SK-N-SH (cell line): Measurements from ENCODE around the gene CD86. TPM values are rescaled to one million over a fixed set of nuclear protein-coding genes. Genes with fewer than 3 reads are reported as not detected.

Experiments
- CTCF ChIA-PET: fragments of 300-600, 350-600 bp; formaldehyde crosslinking; extraction: SDS; loops from one replicate; lab custom pipeline; 2021; lab: Yijun Ruan, JAX
- POLR2A ChIA-PET: fragments of 350-600 bp; sonication (Branson Sonifier 250); formaldehyde crosslinking; extraction: SDS; loops from one replicate; lab custom pipeline; 2020; ENCODE audit warnings: antibody characterized with exemption, inconsistent platforms; lab: Yijun Ruan, JAX
- DNase-seq: peaks from one replicate; pipeline ENCODE4 v3.0.0; 2012
- H2AFZ ChIP-seq: fragments of 200-600 bp; sonication (generic); 2 replicates; pipeline ENCODE4 v1.8.1; 2016; ENCODE audit warnings: antibody characterized with exemption, mild to moderate bottlenecking, low read depth
- H3F3A ChIP-seq: fragments of 200-600 bp; sonication (generic); replicated peaks from 2 replicates; pipeline ENCODE3; 2016; ENCODE audit warnings: antibody characterized with exemption, mild to moderate bottlenecking; ENCODE audit not compliant: insufficient read depth
- H3K27ac ChIP-seq, 2 experiments: fragments of 200-500 bp in 1 of 2; fragments of 200-600 bp in 1 of 2; sonication (Bioruptor generic) in 1 of 2; sonication (generic), shearing (Covaris generic) in 1 of 2; 2 replicates each; pipeline versions ENCODE4 v1.5.1 to v1.6.1; 2014 to 2016; ENCODE audit warnings: low read depth in 2 of 2, inconsistent platforms in 1 of 2, low read length in 1 of 2, mild to moderate bottlenecking in 1 of 2, mixed read lengths in 1 of 2
- H3K27me3 ChIP-seq: fragments of 200-600 bp; sonication (generic), shearing (Covaris generic); 2 replicates; pipeline ENCODE4 v1.6.1; 2016; ENCODE audit warnings: mixed run types; ENCODE audit not compliant: insufficient read depth
- H3K36me3 ChIP-seq, 2 experiments: fragments of 200-500 bp in 1 of 2; fragments of 200-600 bp in 1 of 2; sonication (Bioruptor generic) in 1 of 2; sonication (generic) in 1 of 2; replicated peaks in 1 of 2; 2 replicates each; pipeline versions ENCODE3 to v1.5.1; 2014 to 2016; ENCODE audit warnings: low read length in 1 of 2, mild to moderate bottlenecking in 1 of 2; ENCODE audit not compliant: insufficient read depth in 2 of 2, control insufficient read depth in 1 of 2
- H3K4me1 ChIP-seq, 2 experiments: fragments of 200-500 bp in 1 of 2; fragments of 200-600 bp in 1 of 2; sonication (Bioruptor generic) in 1 of 2; sonication (generic), shearing (Covaris generic) in 1 of 2; 2 replicates each; pipeline versions ENCODE4 v1.5.1 to v1.6.1; 2014 to 2016; ENCODE audit warnings: low read depth in 1 of 2, low read length in 1 of 2, mixed run types in 1 of 2; ENCODE audit not compliant: insufficient read depth in 2 of 2, control insufficient read depth in 1 of 2
- H3K4me2 ChIP-seq: fragments of 200-600 bp; sonication (generic), shearing (Covaris generic); 2 replicates; pipeline ENCODE4 v1.6.1; 2017; ENCODE audit warnings: mixed run types
- H3K4me3 ChIP-seq, 2 experiments: fragments of 200-500 bp in 1 of 2; fragments of 200-600 bp in 1 of 2; sonication (Bioruptor generic) in 1 of 2; sonication (generic), shearing (Covaris generic) in 1 of 2; 2 replicates each; pipeline versions ENCODE4 v1.5.1 to v1.8.1; 2014 to 2016; ENCODE audit warnings: low read depth in 2 of 2, inconsistent platforms in 1 of 2, low read length in 1 of 2, mild to moderate bottlenecking in 1 of 2, mixed read lengths in 1 of 2, moderate library complexity in 1 of 2
- H3K79me2 ChIP-seq: fragments of 200-600 bp; sonication (generic); 2 replicates; pipeline ENCODE4 v1.8.1; 2017; ENCODE audit warnings: mild to moderate bottlenecking; ENCODE audit not compliant: insufficient read depth
- H3K9ac ChIP-seq: fragments of 200-600 bp; sonication (generic); 2 replicates; pipeline ENCODE4 v1.6.1; 2017; ENCODE audit warnings: mixed run types
- H3K9me2 ChIP-seq: fragments of 200-600 bp; sonication (generic); 2 replicates; pipeline ENCODE4 v1.6.1; 2017; ENCODE audit warnings: mixed run types
- H3K9me3 ChIP-seq: fragments of 200-600 bp; sonication (generic); 2 replicates; pipeline ENCODE4 v1.6.1; 2017; ENCODE audit warnings: mixed run types, mild to moderate bottlenecking, moderate library complexity
- H4K20me1 ChIP-seq: fragments of 200-600 bp; sonication (generic); 2 replicates; pipeline ENCODE4 v1.6.1; 2017; ENCODE audit warnings: mild to moderate bottlenecking, mixed run types; ENCODE audit not compliant: insufficient read depth
- EP300 ChIP-seq, 2 experiments: IDR thresholded peaks; 2 replicates each; pipeline versions ENCODE4 v1.4.0 to v1.6.1; 2012; ENCODE audit warnings: borderline replicate concordance in 1 of 2, low read depth in 1 of 2, low read length in 1 of 2
- EZH2phosphoT487 ChIP-seq: fragments of 200-600 bp; sonication (generic); IDR thresholded peaks from 2 replicates; pipeline ENCODE4 v1.6.1; 2017; ENCODE audit warnings: low read depth, mixed run types, mild to moderate bottlenecking, antibody characterized with exemption, moderate library complexity, borderline replicate concordance
- GATA2 ChIP-seq: sonication (generic); formaldehyde crosslinking; IDR thresholded peaks from 2 replicates; pipeline ENCODE4 v1.5.0; 2020; ENCODE audit warnings: mild to moderate bottlenecking, missing genetic modification reagents
- MEF2A ChIP-seq: IDR thresholded peaks from 2 replicates; pipeline ENCODE4 v1.4.0; 2012; ENCODE audit warnings: low read depth, borderline replicate concordance
- POLR2AphosphoS5 ChIP-seq: IDR thresholded peaks from 2 replicates; pipeline ENCODE4 v1.6.1; 2012; ENCODE audit warnings: low read depth, low read length
- RCOR1 ChIP-seq: fragments of 150-350 bp; IDR thresholded peaks from 2 replicates; pipeline ENCODE4 v1.6.1; 2017; ENCODE audit warnings: antibody characterized with exemption, low read length
- RFX5 ChIP-seq: IDR thresholded peaks from 2 replicates; pipeline ENCODE4 v1.6.1; 2012; ENCODE audit warnings: mild to moderate bottlenecking, improper control_type of control experiment, low read length
- RXRA ChIP-seq: IDR thresholded peaks from 2 replicates; pipeline ENCODE4 v1.4.0; 2012; ENCODE audit warnings: low read depth, mild to moderate bottlenecking, borderline replicate concordance
- SIN3A ChIP-seq: IDR thresholded peaks from 2 replicates; pipeline ENCODE4 v1.6.1; 2012; ENCODE audit warnings: low read depth, mild to moderate bottlenecking, low read length, moderate library complexity, borderline replicate concordance
- USF2 ChIP-seq: fragments of 150-350 bp; IDR thresholded peaks from 2 replicates; pipeline ENCODE4 v1.6.1; 2017; ENCODE audit warnings: antibody characterized with exemption, low read length, low read depth, borderline replicate concordance
- YY1 ChIP-seq: IDR thresholded peaks from 2 replicates; pipeline ENCODE4 v1.4.0; 2012; ENCODE audit warnings: low read depth, mild to moderate bottlenecking
- ZBTB33 ChIP-seq: IDR thresholded peaks from 2 replicates; pipeline ENCODE4 v1.4.0; 2012; ENCODE audit warnings: low read depth, borderline replicate concordance
- WGBS: methylation state at CpG from one replicate; pipeline ENCODE4 v1.1.6; 2017; ENCODE audit warnings: low lambda C conversion rate; 5-methylcytosine and 5-hydroxymethylcytosine counted together
- polyA plus RNA-seq, 3 experiments: library from polyadenylated mRNA; depleted of rRNA; stranded (reverse); fragments of >200 nt; gene quantifications; 2 replicates each; pipeline ENCODE4 v1.2.3, GENCODE V29; 2012
- TF ChIP-seq, protein P1 (sequence below): IDR thresholded peaks from 2 replicates; pipeline ENCODE4 v1.4.0; 2012; ENCODE audit warnings: low read depth
- TF ChIP-seq, protein P2 (sequence below): IDR thresholded peaks from 2 replicates; pipeline ENCODE4; 2012

The CD86 gene
- polyA plus RNA-seq, 1 of the 3 experiments (the other 2 are of a cell fraction): not detected

DNA sequence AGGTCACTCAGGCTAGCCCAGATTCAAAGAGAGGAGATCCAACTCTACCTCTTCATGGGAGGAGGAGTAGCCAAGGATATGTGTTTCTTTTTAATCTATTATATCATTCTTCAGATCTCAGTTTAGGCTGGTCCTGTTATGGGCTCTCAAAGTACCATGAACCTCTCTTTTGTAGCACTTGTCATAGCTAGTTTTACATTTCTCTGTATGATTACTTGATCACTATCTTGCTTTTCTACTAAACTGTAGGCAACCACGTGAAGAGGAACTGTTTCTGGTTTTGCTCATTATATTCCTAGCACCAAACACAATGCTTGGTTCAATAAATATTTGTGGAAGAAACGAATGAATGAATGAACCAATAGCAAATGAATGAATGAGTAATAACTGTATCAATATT lies 29.6 kb downstream of the CD86 start:
- ChIA-PET CTCF (interaction anchor here (1.2 kb wide), 1 partner anchor 17 kb away, joined by 5 read pairs; no protein-coding TSS in a partner anchor), POLR2A (no interaction called here)
- Histone ChIP-seq H3F3A (no peaks in the 10 kb centered on the region), H3K27me3 (peaks cover 20% of the 10 kb centered on the region), H3K27ac (no peak overlapping the region), H2AFZ (no peak overlapping the region), H3K4me3 (no peak overlapping the region), H3K36me3 (no peaks in the 10 kb centered on the region), H3K4me2 (no peak overlapping the region), H3K79me2 (no peaks in the 10 kb centered on the region), H4K20me1 (no peaks in the 10 kb centered on the region), H3K9me3 (no peaks in the 10 kb centered on the region), H3K9me2 (no peaks in the 10 kb centered on the region), H3K4me1 (no peaks in the 10 kb centered on the region), H3K9ac (no peak overlapping the region)
- whole genome bisulfite sequencing: 0% methylated on average over 2 of the region's 2 CpGs
- TF ChIP-seq SIN3A: no peak
- TF ChIP-seq, protein P1, sequence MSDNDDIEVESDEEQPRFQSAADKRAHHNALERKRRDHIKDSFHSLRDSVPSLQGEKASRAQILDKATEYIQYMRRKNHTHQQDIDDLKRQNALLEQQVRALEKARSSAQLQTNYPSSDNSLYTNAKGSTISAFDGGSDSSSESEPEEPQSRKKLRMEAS: no peak
- TF ChIP-seq YY1: no peak
- no peak for TF ChIP-seq RCOR1
- TF ChIP-seq EP300 (IDR thresholded peaks at IDR 0.05; ENCODE audit: borderline replicate concordance in 1 of 2, low read depth in 1 of 2, low read length in 1 of 2): no peak
- no peak for TF ChIP-seq USF2
- TF ChIP-seq, protein P2, sequence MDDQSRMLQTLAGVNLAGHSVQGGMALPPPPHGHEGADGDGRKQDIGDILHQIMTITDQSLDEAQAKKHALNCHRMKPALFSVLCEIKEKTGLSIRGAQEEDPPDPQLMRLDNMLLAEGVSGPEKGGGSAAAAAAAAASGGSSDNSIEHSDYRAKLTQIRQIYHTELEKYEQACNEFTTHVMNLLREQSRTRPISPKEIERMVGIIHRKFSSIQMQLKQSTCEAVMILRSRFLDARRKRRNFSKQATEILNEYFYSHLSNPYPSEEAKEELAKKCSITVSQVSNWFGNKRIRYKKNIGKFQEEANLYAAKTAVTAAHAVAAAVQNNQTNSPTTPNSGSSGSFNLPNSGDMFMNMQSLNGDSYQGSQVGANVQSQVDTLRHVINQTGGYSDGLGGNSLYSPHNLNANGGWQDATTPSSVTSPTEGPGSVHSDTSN: no peak
- TF ChIP-seq ZBTB33: no peak
- no peak for TF ChIP-seq RXRA
- no peak for TF ChIP-seq GATA2
- no peak for DNase-seq

DNA sequence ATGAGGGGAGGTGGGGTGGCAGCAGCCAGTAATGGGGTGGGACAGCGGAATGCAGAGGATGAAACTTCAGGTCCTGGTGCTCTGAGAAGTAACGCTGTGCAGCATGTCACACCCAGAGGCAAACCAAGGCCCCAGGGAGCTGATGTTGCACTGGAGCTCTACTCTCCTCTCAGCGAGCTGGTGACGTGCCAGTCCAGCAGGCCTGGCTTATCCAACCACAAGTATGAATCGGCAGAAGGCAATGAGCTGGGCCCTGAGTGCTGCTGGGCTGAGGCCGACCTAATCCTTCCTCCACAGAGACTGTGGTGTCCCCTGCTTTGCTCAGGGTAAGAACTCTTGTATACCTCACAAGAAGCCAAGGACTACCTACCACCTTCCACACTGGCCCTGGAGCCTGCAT lies 30.5 kb downstream of the CD86 start:
- no peak for DNase-seq
- POLR2A ChIA-PET: no interaction called here

More for the DNA sequence above, 30.5 kb downstream of the CD86 start:
- Histone ChIP-seq H3K79me2 (no peaks in the 10 kb centered on the region), H3K4me3 (no peak overlapping the region), H2AFZ (no peak overlapping the region), H3K4me2 (no peak overlapping the region), H3F3A (no peaks in the 10 kb centered on the region), H4K20me1 (no peaks in the 10 kb centered on the region), H3K27me3 (peaks cover 11% of the 10 kb centered on the region), H3K9me2 (no peaks in the 10 kb centered on the region), H3K9ac (no peak overlapping the region), H3K4me1 (no peaks in the 10 kb centered on the region), H3K36me3 (no peaks in the 10 kb centered on the region), H3K9me3 (no peaks in the 10 kb centered on the region), H3K27ac (no peak overlapping the region)
- TF ChIP-seq EP300 (IDR thresholded peaks at IDR 0.05; ENCODE audit: borderline replicate concordance in 1 of 2, low read depth in 1 of 2, low read length in 1 of 2) (no peak), MEF2A (no peak), RFX5 (no peak), POLR2AphosphoS5 (no peak), EZH2phosphoT487 (no peak), SIN3A (no peak)
- TF ChIP-seq, protein P2: no peak
- CTCF ChIA-PET: no interaction called here
- WGBS: 0% methylated on average over 4 of the region's 6 CpGs
